Fibroblast of peridontal ligament (primary cell): ENCODE measurements around the gene IFT20.
"Not testable (repeated sequence)": the region's sequence is repeated elsewhere in the genome, so short reads cannot be mapped to it uniquely, and the experiment has no call there.

ENCODE experiments used
- DNase-seq: peaks from one replicate; pipeline ENCODE4 v3.0.0-alpha.2; 2010; ENCODE audit errors: extremely low read depth

IFT20 gene

GRCh38 chr17:28363776-28364650 is 28.7 kb upstream of the IFT20 start:
- DNase-seq, result no peak

- no peak for DNase-seq
These were observed 27.9 kb upstream of the IFT20 start for GRCh38 chr17:28363186-28363585.

DNA sequence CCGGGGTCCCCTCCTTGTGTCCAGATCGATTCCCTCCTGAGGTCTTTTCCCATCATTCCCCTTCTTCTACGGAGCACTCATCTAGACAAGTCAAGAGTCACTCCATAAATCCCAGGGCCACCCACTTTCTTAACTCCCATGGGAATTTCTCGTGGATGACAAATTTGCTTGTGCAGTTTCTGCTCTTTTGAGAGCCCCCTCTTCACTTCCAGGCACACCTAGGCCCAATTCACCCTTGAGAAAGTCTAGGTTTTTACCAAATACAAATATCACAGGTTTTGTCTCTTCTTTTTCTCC is 22.6 kb upstream of the IFT20 start:
- DNase-seq, result peak; percentile 26

DNA sequence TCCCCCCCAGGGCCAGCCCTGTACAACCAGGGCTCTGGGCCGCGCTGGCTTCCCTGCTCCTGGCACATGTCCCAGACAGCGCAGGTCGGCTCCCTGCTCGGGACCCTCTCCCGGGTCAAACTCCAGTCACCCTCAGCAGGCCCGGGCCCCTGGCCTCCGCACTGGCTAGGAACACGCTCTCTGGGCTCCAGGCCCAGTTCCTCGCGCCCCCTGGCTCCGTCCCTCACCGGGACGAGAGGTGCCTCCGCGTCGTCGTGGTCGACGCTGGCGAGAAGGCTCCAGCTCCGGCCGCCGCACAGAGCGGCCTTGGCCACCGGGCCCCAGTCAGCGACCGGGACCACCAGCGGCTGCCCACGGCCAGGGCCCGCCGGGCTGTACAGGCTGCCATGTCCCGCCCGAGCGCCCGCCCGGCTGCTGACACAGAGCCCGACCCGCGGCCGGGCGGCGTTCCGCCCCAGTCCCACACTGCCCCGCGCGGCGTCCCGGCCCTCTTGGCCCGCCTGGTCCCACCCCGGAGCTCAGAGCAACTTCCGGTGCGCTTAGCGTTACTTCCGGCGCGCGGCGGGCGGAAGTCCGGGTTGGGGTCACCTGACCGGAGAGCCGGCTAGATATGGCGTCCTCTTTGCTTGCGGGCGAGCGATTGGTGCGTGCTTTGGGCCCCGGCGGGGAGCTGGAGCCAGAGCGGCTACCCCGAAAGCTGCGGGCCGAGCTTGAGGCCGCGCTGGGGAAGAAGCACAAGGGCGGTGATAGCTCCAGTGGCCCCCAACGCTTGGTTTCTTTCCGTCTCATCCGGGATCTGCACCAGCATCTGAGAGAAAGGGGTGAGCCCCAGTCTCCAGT is 22.0 kb upstream of the IFT20 start, which contains the start of gene POLDIP2:
POLDIP2 (minus strand) TSS at position 467 of the 840 bp plus-strand sequence; CDS start at position 388, 79 bp downstream.
- peak; percentile 91 for DNase-seq

DNA sequence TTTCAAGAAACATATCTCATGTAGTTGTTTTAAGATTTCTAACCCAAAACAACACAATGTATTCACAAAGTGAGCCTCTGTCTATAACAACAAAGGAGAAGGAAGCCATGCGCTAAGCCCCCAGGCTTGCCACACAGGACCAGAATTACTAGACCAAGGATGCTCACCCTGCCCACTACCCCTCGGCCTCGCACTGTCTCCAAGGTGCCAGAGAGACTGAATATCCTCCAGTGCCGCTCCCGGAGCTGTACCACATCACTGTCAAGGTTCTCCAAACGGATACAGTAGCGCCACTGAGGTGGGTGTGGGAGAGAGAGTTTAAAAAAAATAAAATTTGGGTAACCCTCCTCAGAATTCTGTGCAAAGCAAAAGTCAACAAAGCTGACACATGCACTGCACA is 15.0 kb upstream of the IFT20 start:
- DNase-seq, result no peak

DNA sequence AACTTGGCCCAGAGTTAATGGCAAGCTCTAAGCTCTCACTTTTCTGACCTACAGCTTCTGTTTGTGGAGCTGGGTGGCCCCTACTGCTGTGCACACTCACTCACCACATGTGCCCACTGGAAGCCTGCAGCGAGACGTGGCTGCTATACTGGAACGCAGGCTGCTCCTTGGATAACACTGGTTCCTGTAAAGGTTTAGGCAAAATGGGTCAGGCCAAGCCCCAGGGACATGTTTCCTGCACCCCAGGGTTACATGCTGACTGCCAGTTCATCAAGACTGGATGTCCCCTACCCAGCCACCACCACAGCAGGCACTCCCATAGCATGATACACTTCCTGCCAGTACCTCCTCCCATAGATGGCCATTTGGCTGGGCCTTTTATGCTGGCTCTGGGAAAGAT is 13.7 kb upstream of the IFT20 start:
- DNase-seq, result no peak

DNA sequence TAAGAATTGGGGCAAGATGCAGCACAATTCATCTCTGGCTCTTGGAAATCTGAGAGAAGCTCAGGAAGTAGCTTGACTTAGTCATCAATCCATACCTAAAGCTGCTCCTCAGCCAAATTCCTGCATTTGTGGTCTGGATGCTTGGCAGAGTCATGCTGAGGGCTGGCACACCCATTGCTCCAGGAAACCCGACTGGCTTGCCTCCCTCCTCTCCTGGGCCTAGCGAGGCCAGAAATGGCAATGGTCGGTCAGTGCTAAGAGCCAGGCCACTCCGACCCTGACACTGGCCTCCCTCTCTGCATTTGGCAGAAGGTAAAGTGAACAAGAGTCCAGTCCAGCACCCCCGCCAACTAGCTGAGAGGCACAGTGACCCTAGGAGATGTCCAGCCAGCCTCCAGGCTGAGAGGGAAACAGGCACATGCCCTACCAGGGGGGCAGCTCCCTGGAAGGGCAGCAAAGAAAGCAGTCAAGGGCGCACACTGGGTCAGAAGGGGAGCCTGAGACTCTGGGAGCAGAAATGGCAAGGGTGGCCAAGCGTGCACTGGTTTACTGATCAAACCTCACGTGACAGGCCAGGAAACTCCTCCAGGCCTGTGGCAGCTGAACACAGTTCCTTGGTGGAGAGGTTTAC is 12.1 kb upstream of the IFT20 start:
- peak; percentile 94 for DNase-seq

DNA sequence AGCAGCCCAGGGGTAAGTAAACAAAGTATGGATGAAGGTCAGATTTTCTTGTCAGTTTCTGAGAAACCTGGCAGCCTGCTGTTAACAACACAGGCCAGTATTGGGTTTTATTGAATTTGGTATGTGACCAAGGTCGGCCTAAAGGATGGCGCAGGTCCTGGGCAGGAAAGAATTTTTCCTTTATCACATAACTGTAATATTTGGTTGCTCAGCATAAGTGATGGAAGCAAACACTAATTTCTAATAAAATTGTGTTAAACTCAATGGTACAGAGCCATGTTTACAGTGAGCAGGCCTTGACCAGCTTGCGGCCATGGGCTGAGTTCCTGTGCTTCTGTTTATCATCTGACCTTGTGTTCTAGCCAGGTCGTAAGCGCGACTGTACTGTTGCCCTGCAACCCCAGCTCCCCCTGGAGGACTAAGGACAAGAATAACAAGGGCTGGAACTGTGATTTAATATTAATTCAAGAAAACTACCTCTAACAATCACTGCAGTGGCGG is 11.5 kb upstream of the IFT20 start:
- DNase-seq, result no peak

DNA sequence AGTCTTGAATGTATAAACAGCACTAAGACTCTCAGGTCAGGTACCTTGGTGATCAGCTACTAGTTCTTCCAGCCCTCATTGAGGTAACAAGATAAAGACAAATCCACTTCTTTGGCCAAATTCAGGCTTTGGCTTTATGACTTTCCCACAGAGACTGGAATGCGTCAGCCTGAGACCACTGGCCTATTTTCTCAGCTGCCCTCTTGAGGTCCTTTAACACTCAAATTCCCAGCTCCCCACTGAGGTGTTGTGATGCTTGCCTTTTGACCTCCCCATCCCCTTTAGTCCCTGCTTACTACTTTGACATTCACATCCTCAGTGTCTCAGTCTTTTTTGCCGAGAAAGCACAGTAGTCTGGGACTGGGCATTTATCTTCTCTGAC is 10.9 kb upstream of the IFT20 start:
- DNase-seq, result no peak

- DNase-seq, result no peak
These were observed 10.3 kb upstream of the IFT20 start for GRCh38 chr17:28345419-28346198.

DNA sequence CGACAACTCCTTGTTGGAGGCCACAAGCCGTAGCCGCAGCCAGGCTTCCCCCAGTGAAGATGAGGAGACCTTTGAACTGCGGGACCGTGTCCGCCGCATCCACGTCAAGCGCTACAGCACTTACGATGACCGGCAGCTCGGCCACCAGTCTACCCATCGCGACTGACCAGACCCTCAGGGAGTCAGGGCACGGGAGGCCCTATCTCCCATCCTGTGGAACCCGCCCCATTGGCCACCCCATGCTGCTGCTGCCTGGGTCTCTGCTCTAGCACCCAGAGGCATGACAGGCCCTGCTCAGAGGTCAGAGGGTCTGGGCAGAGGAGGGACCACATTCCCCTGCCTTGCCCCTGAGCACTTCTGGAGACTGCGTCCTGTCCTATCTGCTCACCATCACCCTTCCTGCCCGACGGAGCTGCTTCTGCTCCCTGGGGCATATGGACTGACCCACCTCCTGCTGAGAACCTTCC is 9.2 kb upstream of the IFT20 start:
- no peak for DNase-seq

DNA sequence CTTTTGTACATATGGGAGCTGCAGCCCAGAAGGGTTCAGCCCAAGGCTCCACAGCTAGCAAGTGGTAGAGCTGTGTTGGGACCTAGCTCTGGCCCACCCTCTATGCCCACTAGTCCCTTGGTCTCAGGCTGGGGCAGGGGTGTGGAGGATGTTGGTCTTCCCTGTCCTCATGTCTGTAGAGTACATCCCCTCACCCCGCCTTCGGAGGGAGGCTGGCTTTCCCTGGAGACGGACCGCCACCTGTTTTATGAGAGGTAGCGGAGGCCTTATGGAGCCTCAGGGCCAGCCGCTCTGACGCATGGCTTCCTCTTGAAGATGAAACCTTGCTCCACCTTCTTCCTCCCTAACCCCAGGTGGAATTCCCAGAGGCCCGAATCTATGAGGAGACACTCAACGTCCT is 8.7 kb upstream of the IFT20 start:
- DNase-seq, result no peak

GRCh38 chr17:28343491-28343932 is 8.2 kb upstream of the IFT20 start:
- no peak for DNase-seq

- DNase-seq, result no peak
These were observed 7.0 kb upstream of the IFT20 start for GRCh38 chr17:28342313-28342712.

DNA sequence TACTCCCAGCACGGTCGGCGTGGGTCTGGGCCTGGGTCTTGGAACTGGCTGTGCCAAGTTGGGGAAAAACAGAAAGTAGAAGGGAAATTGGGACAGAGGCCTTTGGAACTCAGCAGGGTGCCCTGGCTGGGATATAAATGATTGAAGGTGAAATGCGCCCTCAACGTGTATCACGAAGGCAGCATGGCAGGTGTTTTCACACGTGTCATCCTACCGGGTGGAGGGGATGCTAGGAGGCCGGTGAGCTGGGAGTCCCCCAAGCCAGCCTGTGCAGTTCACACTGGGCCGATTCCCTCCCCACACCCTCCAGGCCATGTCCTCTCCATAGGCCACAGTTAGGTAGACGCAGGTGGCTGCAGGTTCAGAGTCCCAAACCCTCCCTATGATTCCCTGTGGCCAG is 6.2 kb upstream of the IFT20 start:
- DNase-seq, result no peak

- no peak for DNase-seq
These were observed 5.1 kb upstream of the IFT20 start for GRCh38 chr17:28340374-28340773.

GRCh38 chr17:28339431-28339830 is 4.2 kb upstream of the IFT20 start:
- DNase-seq, result no peak

GRCh38 chr17:28338769-28339212 is 3.5 kb upstream of the IFT20 start:
- not testable (repeated sequence) for DNase-seq

DNA sequence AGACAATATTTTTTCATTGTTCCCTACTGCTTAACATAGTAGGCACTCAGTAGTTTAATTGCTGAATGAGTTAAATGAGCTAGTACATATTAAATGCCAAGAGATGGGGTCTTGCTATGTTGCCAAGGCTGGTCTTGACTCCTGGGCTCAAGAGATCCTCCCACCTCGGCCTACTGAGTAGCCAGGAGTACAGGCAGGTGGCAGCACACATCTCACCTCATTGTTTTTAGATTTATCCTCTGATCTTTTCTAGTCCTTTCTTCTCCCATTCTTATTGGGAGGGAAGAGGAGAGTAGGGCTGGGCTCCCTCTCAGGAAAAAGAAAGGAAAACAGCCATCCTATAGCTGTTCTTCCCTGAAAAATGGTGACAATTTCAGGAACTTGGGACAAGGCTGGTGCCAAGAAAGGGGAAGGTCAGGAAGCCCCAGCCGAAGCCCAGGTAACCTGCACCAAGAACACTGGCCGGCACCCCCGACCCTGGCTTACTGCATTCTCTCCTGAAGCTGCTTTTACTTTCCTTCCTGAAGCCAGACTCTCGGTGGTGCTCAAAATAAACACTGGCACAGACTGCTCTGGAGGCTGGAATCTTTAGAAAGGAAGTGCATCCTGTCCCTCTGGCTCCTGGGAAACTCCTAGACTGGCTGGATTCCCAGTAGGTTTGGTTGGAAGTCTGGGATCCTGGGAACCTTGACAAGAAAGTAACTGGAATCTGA is 2.9 kb upstream of the IFT20 start:
- DNase-seq, result peak; percentile 59
